ENCODE measurements around the gene CCNK.

CCNK gene

DNA sequence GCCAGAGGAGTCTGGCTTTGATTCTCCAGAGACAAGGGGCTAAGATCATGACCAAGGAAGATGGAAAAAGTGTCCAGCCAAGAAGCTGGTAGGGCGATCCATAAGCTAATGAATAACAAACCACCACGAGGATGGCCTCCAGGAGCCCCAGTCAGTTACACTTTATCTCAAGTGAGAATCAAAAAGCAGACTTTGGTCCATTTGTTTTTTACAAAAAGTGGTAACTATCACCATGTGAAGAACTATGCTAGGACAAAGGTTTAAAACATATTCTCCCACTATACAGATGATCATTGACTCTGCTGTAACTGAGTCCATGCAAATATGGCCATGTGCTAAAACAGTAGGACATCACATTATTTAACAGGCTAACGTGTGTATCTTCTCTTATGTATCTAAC lies 14.5 kb upstream of the CCNK start:
- no peak for DNase-seq (ENCODE audit: low spot score)

DNA sequence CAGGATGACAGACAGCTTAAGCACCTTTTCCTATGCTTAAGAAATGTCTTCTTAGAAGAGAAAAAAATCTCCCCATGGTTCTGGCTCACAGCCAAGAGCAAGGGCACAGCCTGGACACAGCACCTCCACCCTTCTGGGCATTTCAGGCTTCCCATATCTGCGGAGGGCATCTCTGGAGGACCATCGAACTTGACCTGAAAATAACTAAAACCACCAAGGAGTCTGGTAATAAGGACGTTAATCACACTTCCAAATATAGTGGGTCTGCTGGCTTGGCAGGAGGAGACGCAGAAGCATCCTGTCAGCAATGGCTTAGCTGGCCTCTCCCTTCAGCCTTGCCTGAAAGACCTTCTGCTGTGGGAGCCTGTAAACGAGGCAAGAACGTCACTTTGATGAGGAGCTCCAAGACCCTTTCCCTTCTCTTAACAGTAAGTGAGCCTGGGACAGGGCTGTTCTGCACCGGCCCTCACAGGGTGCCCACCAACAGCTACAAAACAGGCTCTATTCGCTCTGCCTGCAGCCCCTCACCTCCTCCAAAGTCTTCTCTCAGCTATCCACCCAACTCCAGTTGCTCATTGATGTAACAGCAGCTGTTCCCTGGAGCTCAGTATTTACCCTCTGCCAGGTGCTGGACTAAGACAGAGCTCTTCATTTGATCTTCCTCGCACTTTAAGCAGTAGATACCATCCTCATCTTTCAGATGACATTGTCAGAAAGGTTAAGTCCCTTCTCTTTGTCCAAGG lies 13.7 kb upstream of the CCNK start:
- DNase-seq (ENCODE audit: low spot score) = no peak

DNA sequence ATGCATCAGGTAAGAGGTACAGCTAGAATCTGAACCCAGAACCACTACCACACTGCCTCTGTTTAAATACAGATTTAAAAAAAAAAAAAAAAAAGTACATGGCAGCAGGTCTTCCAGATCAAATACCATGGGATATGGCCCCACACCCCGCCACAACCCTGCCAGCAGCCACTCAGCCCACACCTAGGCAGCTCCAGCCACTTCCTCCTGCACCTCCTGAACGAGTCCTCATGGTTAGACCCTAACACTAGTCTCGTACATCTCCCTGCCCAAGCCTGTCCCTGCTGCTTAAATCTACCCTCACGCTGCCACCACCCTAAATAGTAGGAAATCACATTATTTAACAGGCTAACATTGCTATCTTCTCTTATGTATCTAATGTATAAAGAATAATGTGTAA lies 13.1 kb upstream of the CCNK start:
- DNase-seq (ENCODE audit: low spot score) = no peak

DNA sequence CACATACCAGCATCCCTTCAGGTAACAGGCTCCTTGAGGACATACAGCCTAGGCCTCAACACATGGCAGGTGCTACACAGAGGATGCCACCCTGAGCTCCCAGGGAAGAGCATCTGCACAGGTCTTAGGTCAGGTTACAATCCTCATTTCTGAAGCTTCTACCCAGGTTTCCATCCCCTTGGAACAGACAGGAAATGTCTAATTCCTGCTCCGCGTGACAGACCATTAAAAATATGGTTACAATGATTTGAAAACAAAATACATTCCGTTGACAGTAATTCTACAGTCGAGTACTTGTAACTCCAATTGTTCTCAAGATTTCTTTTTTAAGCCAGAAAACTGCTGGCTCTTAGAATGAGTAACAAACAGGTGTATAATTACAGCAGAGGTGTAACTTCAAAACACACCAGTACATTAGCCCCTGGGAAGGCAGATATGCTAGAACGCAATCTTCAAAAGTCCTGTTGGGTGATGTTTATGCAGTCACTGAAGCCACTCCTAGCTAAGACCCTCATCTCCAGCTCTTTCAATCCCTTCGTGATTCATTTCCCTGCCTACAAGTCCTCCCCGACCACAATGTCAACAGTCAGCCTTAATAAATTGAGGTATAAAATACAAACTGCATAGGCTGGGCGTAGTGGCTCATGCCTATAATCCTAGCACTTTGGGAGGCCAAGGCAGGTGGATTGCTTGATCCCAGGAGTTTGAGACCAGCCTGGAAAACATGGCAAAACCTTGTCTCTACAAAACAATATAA lies 12.2 kb upstream of the CCNK start:
- DNase-seq (ENCODE audit: low spot score) = no peak

DNA sequence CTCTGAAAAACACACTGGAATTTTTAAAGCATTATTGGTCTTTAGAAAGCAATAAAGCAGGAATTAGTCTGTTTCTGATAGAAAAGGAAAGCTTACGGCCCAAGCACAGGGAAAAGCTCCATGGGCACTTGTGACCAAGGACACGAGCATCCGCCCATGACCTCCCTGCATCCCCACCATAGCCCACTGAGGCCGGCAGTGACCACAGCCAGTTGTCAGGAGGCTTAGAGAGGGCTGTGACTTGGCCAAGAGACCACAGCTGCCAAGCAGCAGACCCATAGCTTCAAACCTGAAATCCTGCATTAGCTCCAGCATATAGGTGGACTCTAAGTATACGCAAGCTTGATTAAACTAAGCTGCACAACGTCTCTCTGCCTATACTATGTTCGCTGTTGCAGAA lies 9.5 kb upstream of the CCNK start:
- DNase-seq (ENCODE audit: low spot score) = no peak

DNA sequence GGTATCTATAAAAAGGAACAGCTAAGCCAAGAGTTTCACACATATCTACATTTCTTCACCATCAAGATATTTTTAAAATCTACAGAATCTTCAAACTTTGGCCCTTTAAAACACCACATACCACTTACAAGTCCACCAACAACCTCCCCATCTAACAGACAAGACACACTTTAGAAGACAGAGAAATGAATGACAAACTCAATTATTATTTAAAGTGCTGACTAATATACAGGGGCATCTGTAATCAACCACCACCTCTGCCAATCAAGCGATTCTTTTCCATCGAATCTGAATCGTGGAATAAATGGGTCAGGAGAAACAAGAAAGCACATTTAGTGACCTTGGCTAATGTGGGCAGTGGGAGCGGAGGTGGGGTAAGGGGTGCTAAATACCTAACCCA lies 8.3 kb upstream of the CCNK start:
- no peak for DNase-seq (ENCODE audit: low spot score)

DNA sequence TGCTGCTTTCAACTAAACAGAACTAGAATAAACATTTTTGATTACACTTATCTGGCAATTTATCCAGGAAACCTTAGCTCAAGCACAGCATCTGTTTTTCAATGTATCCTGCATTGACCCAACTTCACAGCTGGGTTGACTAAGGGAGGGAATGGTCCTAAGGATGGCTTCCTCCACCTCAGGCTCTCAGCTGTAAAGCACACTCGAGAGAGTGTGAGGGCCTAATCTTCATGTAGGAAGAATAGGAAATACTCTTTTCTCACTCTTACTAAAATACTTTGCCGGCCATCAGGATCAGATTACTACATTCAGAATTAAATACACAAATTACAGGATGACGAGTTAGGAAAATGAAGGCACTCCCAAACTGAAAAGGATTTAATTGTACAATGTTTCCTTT lies 7.8 kb upstream of the CCNK start:
- DNase-seq (ENCODE audit: low spot score) = no peak

DNA sequence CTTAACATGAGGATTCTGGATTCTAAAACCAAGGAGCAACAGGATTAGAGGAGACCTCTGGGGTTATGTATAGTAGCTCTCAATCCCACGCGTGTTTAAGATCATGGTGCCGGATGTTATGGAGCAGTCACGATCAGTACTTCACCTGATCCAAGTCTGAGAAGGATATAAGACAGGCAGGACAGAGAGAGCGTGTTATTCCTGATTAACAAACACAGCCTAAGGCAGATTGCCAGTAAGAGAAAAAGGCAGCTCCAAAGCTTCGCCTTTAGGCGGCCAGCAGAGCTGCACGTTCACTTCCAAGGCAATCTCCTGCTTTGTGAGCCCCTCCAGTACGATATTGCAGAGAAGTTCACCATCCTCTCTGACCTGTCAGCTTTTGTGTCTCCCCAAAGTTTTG lies 6.0 kb upstream of the CCNK start:
- DNase-seq (ENCODE audit: low spot score) = no peak

DNA sequence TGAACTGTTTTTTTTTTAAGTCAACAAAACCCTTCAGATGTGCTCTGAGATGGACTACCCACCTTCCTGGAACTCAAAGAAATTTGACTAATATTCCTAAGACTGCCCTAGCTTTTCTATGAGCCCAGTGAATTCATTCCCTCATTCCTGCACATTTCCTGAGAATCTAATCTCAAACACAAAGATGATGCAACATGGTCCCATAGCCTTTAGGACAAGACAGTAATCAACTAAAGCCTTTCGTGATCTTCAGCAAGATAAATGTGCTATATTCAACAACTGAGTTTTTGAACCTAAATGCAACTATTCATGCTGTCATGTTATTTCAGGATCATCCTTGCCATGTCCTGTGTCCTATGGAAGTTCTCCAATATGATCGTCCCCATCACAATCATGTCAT lies 5.5 kb upstream of the CCNK start:
- no peak for DNase-seq (ENCODE audit: low spot score)

DNA sequence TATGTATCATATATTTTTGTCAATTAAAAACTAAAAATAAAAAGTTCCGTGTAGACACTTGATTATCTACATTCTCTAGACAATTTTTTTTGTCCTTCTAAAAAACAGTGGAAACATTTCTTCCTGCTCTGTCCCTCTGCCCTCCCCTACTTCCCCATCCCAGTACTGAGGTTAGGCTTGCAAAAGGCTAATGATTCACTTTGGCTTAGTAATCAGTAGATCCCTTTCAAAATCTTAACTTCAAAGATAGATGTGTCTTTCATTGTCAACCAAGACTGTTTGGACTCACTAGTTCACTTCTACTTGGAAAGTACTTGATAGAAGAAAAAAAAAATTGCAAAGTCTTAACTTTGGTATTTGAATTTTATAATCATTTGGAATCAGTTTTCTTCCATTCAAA lies 4.3 kb upstream of the CCNK start:
- DNase-seq (ENCODE audit: low spot score) = no peak

DNA sequence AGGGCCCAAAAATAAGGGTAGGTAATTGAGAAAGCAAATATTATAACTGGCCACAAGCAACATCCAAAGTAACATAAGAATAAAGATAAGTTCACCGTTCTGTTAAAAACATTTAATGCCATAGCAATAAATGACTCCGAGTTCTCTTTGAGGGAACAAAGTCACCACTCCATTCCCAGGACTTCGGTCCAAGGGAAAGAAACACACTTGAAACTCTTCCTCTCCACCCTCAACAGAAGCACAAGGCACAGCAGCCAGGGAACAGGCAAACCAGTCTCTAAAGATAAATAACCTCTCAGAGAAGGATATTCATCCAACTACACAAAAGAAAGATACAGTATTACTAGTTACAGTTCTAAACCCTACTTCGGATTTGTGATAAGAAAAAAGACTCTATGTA lies 3.1 kb upstream of the CCNK start:
- DNase-seq (ENCODE audit: low spot score) = no peak

DNA sequence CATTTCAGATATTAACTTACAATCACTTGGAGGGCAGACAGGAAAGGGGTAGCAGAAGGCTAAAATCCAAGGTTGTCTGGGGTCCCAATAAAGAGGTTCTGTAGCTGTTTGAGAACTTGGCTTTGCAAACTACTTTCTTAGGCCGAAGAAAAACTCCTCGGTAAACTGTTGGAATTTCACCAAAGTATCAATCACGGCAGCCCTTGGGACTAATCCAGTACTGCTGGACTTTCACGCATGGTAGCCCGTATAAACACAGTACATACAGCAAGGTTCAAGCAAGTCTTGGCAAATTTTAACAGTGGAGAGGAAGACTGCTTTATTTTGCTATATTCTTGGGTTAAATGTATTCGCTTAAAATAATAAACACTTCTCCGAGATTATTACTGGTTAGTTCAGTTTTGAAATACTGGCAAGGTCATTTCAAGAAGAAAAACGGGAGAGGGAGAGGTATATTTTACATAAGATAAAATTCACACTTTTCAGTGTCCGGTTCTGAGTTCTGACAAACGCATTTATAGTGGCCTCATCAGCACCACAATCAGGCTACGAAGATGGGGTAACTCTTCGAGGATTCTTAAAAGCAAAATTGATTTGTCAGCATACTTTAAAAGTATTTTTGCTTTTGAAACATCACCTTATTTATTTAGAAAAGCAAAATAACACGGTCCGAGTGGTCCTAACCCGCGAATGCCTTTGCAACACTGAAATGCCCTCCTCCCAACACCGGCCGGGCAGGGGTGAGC lies 1.9 kb upstream of the CCNK start:
- DNase-seq (ENCODE audit: low spot score) = no peak

DNA sequence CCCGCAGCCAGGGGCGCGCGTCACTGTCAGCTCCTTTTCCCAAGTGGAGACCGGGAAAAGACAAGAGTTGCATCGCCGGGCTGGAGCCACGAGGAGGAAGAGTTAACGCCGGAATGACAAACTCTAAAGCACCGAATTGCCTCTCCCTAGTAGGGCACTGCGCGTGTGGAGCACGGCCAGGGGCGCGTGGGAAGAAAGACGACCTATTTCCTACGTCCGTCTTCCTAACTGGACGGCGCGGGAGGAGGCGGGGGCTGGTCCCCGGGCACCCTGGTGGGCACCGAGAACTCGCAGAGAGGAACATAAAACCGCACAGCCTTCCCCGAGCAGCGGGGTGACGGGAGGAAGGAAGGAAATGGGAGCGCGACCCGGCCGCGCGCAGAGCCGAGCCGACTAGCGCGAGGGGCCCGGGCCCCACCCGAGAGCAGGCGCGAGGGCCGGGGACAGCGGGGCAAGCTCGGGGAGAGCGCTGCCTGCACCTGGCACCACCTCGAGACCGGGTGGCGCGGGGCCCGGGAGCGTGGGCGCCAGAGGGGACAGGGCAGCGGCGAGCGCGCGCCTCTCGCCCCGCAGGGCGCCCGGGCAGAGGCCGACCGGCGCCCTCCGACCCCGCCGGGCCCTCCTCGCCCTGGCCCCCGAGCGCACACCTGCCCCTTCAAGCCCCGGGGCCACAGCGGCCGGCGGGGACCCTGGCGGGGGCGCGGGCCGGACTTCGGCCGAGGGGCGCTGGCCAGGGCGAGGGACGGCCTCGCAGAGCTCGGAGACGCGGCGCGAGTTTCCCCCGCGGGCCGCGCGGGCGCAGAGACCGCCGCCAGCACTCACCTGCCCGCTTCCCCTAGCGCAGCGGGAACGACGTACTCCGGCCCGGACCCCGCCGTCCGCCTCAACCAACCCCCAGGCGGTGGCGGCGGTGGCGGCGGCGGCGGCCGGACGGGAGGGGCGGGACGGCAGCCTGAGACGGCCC lies 1.0 kb upstream of the CCNK start, which contains the start of gene SETD3:
TSS of gene SETD3 (minus strand) at position 954 of the 964 bp plus-strand sequence. CDS start 15,054 bp downstream, outside the sequence.
- DNase-seq (ENCODE audit: low spot score) = peak; percentile 32

DNA sequence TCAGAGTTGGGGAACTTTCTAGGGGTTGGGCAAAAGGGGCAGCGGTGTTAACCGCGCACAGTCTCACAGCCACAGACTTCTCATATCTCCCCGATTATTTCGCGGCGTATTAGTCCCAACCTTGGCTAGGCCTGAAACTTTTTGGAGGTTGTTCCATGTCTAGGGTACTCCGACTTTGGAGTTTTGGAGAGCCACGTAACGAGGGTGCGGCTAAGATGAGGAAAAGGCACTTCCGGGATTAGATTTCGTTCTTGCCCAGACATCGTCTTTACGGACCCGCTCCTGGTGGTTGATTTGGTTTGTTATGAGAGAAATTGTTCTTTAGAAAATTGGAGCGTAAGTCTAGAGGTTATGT lies 513 bp downstream of the CCNK start:
- peak; percentile 40 for DNase-seq (ENCODE audit: low spot score)

DNA sequence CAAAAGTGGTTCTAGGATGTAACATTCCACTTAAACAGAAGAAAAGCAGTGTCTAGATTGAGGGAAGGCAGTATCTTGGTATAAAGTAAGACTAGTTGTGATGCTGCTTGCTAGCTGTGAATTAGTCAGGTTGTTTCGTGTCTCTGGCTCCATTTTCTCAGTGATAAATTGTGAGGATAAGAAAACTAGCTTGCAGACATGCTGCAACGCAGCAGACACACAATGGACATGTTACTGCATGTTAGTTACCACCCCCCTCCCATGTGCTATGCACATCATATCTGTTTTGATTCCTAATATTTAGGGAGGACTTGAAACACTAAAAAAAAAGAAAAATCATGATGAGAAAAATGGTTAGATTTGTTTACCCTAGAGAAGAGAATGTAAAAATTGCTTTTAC lies 2.9 kb downstream of the CCNK start:
- DNase-seq (ENCODE audit: low spot score) = no peak

DNA sequence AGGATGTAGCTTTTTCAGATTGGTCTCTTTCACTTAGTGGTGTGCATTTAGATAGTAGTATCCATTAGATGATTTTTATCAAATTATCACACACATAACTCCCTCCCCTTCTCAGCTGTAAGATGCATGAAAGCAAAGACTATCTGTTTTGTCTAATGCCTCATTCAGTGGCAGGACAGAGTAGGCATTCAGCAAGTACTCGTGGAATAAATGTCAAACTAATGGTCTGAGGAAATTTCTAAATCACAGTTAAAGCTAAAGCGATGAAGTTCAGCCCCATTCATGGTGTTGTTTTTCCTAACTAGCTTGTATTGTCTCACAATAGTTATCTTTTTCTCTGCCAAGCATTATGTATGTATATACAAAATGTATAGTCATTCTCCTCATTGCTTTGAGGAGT lies 16.1 kb downstream of the CCNK start:
- peak; percentile 65 for DNase-seq (ENCODE audit: low spot score)

DNA sequence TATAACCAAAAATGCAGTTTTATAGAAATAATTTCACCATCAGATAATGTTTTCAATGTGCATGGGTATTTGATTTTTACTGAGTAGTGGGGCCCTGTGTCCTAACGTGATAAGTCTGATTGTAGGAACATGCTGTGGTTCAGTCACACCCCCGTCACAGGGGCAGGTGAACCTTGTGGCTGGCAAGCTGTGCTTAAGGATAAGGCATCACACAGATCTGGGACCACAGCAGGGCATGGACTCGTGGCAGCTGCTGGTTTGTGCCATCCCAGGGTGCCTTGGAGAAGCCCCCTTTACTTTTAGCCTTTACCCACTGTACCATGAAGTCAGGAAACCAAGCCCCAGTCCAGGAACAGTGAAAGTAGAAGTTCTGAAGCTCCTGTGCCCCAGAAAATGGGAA lies 16.7 kb downstream of the CCNK start:
- no peak for DNase-seq (ENCODE audit: low spot score)

DNA sequence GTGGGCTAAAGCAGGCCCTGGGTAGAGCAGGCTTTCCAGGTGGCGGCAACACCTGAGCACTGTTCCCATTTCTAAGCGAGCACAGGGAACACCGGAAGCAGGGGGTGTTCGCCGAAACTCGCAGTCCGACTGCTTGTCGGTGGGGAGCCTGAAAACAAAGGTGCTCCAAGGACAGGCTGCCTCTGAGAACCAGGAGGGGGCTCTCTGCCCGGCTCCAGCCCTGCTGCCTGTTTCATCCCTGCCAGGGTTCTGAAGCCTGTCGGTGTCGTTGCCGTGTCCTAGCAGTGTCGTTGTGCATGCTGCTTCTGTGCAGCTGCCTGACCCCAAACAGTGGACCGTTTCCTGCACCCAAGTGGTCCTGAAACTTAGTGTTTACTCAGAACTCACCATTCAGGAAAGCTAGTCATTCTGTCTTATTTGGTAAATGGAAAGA lies 21.8 kb downstream of the CCNK start:
- DNase-seq (ENCODE audit: low spot score) = no peak

DNA sequence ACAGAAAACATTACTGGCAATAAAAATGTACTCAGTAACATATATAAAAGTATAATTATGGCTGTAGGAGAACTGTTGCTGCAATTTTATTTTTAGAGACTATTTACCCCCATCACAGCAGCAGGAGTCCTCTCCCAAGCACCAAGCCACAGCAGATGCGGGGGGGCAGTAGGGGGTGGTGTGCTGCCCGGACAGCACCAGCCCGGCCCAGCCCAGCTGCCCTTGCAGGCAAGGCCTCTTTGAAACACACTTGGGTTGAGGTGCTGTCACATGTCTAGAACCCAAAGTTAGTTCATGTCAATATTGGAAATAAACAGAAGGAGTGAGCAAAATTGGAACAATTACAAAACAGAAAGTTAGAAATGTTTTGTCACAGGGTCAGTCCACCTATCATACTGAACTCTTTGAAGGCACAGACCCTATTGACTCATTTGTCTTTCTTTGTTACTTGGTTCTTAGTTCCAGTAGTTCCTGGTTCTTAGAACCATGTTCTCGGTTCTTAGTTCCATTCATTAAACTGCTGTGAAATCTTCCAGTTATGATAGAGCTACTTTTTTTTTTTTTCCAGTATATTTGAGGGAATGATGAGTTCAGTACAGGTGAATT lies 22.7 kb downstream of the CCNK start:
- no peak for DNase-seq (ENCODE audit: low spot score)

DNA sequence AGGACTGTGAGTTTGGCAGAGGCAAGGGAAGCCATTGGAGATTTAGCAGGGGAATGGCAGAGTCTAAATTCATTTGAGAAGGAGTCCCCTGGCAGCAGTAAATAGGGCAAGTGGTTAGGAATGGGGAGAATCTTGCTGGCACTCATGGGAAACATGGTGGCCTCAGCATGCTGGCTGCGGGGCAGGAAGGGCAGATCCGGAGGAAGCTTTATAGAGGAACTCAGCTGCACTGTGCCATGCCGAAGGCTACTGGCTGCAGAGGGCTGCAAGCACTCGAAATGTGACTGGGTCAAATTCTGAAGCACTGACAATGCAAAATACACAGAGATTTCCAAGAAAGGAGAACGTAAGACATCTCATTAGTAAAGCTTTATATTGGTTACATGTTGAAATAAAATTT lies 23.9 kb downstream of the CCNK start:
- no peak for DNase-seq (ENCODE audit: low spot score)

DNA sequence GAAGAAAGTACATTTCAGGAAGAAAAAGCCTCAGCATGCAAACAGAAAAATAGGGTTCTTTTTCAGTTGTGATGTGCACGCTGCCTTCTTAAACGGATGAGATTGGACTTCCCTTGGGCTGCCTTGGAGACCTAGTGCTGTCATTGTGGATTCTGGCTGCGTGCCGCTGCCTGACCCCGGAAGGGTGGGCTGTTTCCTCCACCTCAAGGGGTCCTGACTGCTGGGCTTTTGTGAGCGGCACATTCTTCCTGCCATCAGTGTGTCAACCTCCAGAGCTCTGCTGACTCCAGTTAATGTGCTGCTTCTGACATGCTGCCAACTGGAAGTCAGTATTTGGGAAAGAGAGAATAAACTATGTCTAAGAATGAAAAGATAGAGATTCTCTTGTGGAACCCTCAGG lies 25.1 kb downstream of the CCNK start:
- DNase-seq (ENCODE audit: low spot score) = no peak
